HG03159 (cell line): Measurements from ENCODE around the gene GNA14.
"Not testable (repeated sequence)": the region's sequence is repeated elsewhere in the genome, so short reads cannot be mapped to it uniquely, and the experiment has no call there.

Experiments used
- ATAC-seq: cut with Tn5 transposase; IDR thresholded peaks from one replicate; pipeline ENCODE4 v1.9.1; 2021; ENCODE audit warnings: mild to moderate bottlenecking, moderate library complexity; ENCODE audit not compliant: unreplicated experiment

GNA14 gene

GRCh38 chr9:77455312-77455927 is 192.7 kb downstream of the GNA14 start:
- peak; percentile 39 for ATAC-seq

- ATAC-seq: no peak
Measured at GRCh38 chr9:77454663-77455062, 193.5 kb downstream of the GNA14 start.

- ATAC-seq: no peak
Measured at GRCh38 chr9:77453825-77454647, 194.1 kb downstream of the GNA14 start.

- no peak for ATAC-seq
Measured at GRCh38 chr9:77451507-77451906, 196.6 kb downstream of the GNA14 start.

- no peak for ATAC-seq
Measured at GRCh38 chr9:77450085-77450475, 198.0 kb downstream of the GNA14 start.

GRCh38 chr9:77449240-77450084 is 198.7 kb downstream of the GNA14 start:
- no peak for ATAC-seq

- ATAC-seq: no peak
Measured at GRCh38 chr9:77447646-77448045, 200.5 kb downstream of the GNA14 start.

GRCh38 chr9:77442436-77442835 is 205.7 kb downstream of the GNA14 start:
- ATAC-seq: no peak

- not testable (repeated sequence) for ATAC-seq
Measured at GRCh38 chr9:77441124-77441523, 207.0 kb downstream of the GNA14 start.

- ATAC-seq: no peak
Measured at GRCh38 chr9:77440057-77440456, 208.1 kb downstream of the GNA14 start.

GRCh38 chr9:77438653-77439052 is 209.5 kb downstream of the GNA14 start:
- ATAC-seq: no peak

- no peak for ATAC-seq
Measured at GRCh38 chr9:77435688-77436087, 212.4 kb downstream of the GNA14 start.

GRCh38 chr9:77435277-77435676 is 212.8 kb downstream of the GNA14 start:
- ATAC-seq: no peak

GRCh38 chr9:77433675-77434445 is 214.3 kb downstream of the GNA14 start:
- peak; percentile 87 for ATAC-seq

- ATAC-seq: no peak
Measured at GRCh38 chr9:77432053-77432452, 216.1 kb downstream of the GNA14 start.

- no peak for ATAC-seq
Measured at GRCh38 chr9:77429928-77430327, 218.2 kb downstream of the GNA14 start.

- ATAC-seq: no peak
Measured at GRCh38 chr9:77427256-77427927, 220.7 kb downstream of the GNA14 start.

GRCh38 chr9:77426712-77427111 is 221.4 kb downstream of the GNA14 start:
- ATAC-seq: no peak

- ATAC-seq: no peak
Measured at GRCh38 chr9:77424993-77425392, 223.1 kb downstream of the GNA14 start.

GRCh38 chr9:77423841-77424240 is 224.3 kb downstream of the GNA14 start:
- ATAC-seq: no peak
